ENCODE measurements around the gene HOXA10.

Gene HOXA10

GRCh38 chr7:27128034-27128433 lies 46.1 kb downstream of the HOXA10 start:
- no peaks in the 10 kb centered on the region; the same call in 1 of the 2 replicates for H3K79me2 ChIP-seq (ENCODE audit: insufficient read depth, low read depth)
- no peak overlapping the region for H3K4me2 ChIP-seq
- no peak overlapping the region for H3K27ac ChIP-seq

GRCh38 chr7:27126596-27127327 lies 47.4 kb downstream of the HOXA10 start:
- H3K27ac ChIP-seq: no peak overlapping the region
- no peak overlapping the region for H3K4me3 ChIP-seq (IDR thresholded peaks at IDR 0.05; ENCODE audit: insufficient read depth, low read depth, low read length)
- H3K4me1 ChIP-seq (ENCODE audit: low read depth, poor library complexity, severe bottlenecking): peaks cover 20% of the 10 kb centered on the region
- H3K9ac ChIP-seq: no peak overlapping the region
- H3K36me3 ChIP-seq (ENCODE audit: insufficient read depth): no peaks in the 10 kb centered on the region
- no peak for TF ChIP-seq CTCF (conservative IDR thresholded peaks at IDR 0.05; ENCODE audit: low read depth, low read length)
- no peak overlapping the region for H3K4me2 ChIP-seq
- H3K27me3 ChIP-seq (ENCODE audit: insufficient read depth, low read depth): no peaks in the 10 kb centered on the region
- no peak overlapping the region for H2AFZ ChIP-seq (ENCODE audit: low read depth)
- no peaks in the 10 kb centered on the region for H4K20me1 ChIP-seq (ENCODE audit: insufficient read depth)
- H3K79me2 ChIP-seq (ENCODE audit: insufficient read depth, low read depth): no peaks in the 10 kb centered on the region; the same call in 1 of the 2 replicates

More at GRCh38 chr7:27128034-27128433, 46.1 kb downstream of the HOXA10 start:
- TF ChIP-seq CTCF (conservative IDR thresholded peaks at IDR 0.05; ENCODE audit: low read depth, low read length): no peak
- Histone ChIP-seq H3K36me3 (ENCODE audit: insufficient read depth) (no peaks in the 10 kb centered on the region), H3K4me1 (ENCODE audit: low read depth, poor library complexity, severe bottlenecking) (peaks cover 20% of the 10 kb centered on the region), H3K4me3 (IDR thresholded peaks at IDR 0.05; ENCODE audit: insufficient read depth, low read depth, low read length) (no peak overlapping the region), H2AFZ (ENCODE audit: low read depth) (no peak overlapping the region), H3K27me3 (ENCODE audit: insufficient read depth, low read depth) (no peaks in the 10 kb centered on the region), H3K9ac (no peak overlapping the region), H4K20me1 (ENCODE audit: insufficient read depth) (no peaks in the 10 kb centered on the region)

- Histone ChIP-seq H3K27me3 (ENCODE audit: insufficient read depth, low read depth) (no peaks in the 10 kb centered on the region), H3K4me1 (ENCODE audit: low read depth, poor library complexity, severe bottlenecking) (peaks cover 15% of the 10 kb centered on the region), H3K79me2 (ENCODE audit: insufficient read depth, low read depth) (no peaks in the 10 kb centered on the region; the same call in 1 of the 2 replicates), H3K4me2 (no peak overlapping the region), H3K9ac (no peak overlapping the region), H3K4me3 (IDR thresholded peaks at IDR 0.05; ENCODE audit: insufficient read depth, low read depth, low read length) (no peak overlapping the region), H3K27ac (no peak overlapping the region), H3K36me3 (ENCODE audit: insufficient read depth) (no peaks in the 10 kb centered on the region), H4K20me1 (ENCODE audit: insufficient read depth) (no peaks in the 10 kb centered on the region), H2AFZ (ENCODE audit: low read depth) (no peak overlapping the region)
- no peak for TF ChIP-seq CTCF (conservative IDR thresholded peaks at IDR 0.05; ENCODE audit: low read depth, low read length)
Observed at GRCh38 chr7:27125986-27126394, 48.1 kb downstream of the HOXA10 start.

GRCh38 chr7:27124902-27125689 lies 49.0 kb downstream of the HOXA10 start:
- H3K27ac ChIP-seq: no peak overlapping the region
- H3K4me2 ChIP-seq: no peak overlapping the region
- H3K9ac ChIP-seq: no peak overlapping the region
- no peaks in the 10 kb centered on the region; the same call in 1 of the 2 replicates for H3K79me2 ChIP-seq (ENCODE audit: insufficient read depth, low read depth)
- no peak overlapping the region for H3K4me3 ChIP-seq (IDR thresholded peaks at IDR 0.05; ENCODE audit: insufficient read depth, low read depth, low read length)
- H3K36me3 ChIP-seq (ENCODE audit: insufficient read depth): no peaks in the 10 kb centered on the region
- no peak overlapping the region for H2AFZ ChIP-seq (ENCODE audit: low read depth)
- no peak for TF ChIP-seq CTCF (conservative IDR thresholded peaks at IDR 0.05; ENCODE audit: low read depth, low read length)
- peaks cover 15% of the 10 kb centered on the region for H3K4me1 ChIP-seq (ENCODE audit: low read depth, poor library complexity, severe bottlenecking)
- H3K27me3 ChIP-seq (ENCODE audit: insufficient read depth, low read depth): no peaks in the 10 kb centered on the region
- no peaks in the 10 kb centered on the region for H4K20me1 ChIP-seq (ENCODE audit: insufficient read depth)
